Parathyroid adenoma (tissue), 2 donors: ENCODE data around the gene PPP6R1.

Experiments used
- H2AFZ ChIP-seq: fragments of 300-600 bp; sonication (generic); one replicate; pipeline ENCODE4 v1.7.0; 2017; ENCODE audit warnings: antibody characterized with exemption, mild to moderate bottlenecking
- H3K27ac ChIP-seq: fragments of 300-600 bp; sonication (generic); one replicate; pipeline ENCODE4 v1.7.0; 2017
- H3K27me3 ChIP-seq: fragments of 300-600 bp; sonication (generic); one replicate; pipeline ENCODE4 v1.7.0; 2017; ENCODE audit warnings: low read length; ENCODE audit not compliant: control insufficient read depth, insufficient read depth
- H3K36me3 ChIP-seq: fragments of 300-600 bp; sonication (generic); one replicate; pipeline ENCODE4 v1.7.0; 2017; ENCODE audit warnings: low read length; ENCODE audit not compliant: control insufficient read depth, insufficient read depth
- H3K4me1 ChIP-seq: fragments of 300-600 bp; sonication (generic); one replicate; pipeline ENCODE4 v1.7.0; 2017; ENCODE audit warnings: control low read depth
- H3K4me2 ChIP-seq: fragments of 300-600 bp; sonication (generic); one replicate; pipeline ENCODE4 v1.7.0; 2017; ENCODE audit warnings: low read length
- H3K4me3 ChIP-seq: fragments of 300-600 bp; sonication (generic); one replicate; pipeline ENCODE4 v1.7.0; 2017; ENCODE audit warnings: low read depth, low read length
- H3K79me2 ChIP-seq: fragments of 300-600 bp; sonication (generic); one replicate; pipeline ENCODE4 v1.7.0; 2017; ENCODE audit warnings: control low read depth
- H3K9ac ChIP-seq: fragments of 300-600 bp; sonication (generic); one replicate; pipeline ENCODE4 v1.7.0; 2017; ENCODE audit warnings: mild to moderate bottlenecking
- H3K9me3 ChIP-seq: fragments of 300-600 bp; sonication (generic); one replicate; pipeline ENCODE4 v1.7.0; 2017; ENCODE audit warnings: low read length; ENCODE audit not compliant: control insufficient read depth
- TF ChIP-seq, protein P1 (sequence below): fragments of 300-600 bp; sonication (generic); IDR thresholded peaks from one replicate; pipeline ENCODE4 v1.7.0; 2017; ENCODE audit warnings: antibody characterized with exemption, mild to moderate bottlenecking
- donor health status: primary hyperparathyroidism.

Gene PPP6R1

DNA sequence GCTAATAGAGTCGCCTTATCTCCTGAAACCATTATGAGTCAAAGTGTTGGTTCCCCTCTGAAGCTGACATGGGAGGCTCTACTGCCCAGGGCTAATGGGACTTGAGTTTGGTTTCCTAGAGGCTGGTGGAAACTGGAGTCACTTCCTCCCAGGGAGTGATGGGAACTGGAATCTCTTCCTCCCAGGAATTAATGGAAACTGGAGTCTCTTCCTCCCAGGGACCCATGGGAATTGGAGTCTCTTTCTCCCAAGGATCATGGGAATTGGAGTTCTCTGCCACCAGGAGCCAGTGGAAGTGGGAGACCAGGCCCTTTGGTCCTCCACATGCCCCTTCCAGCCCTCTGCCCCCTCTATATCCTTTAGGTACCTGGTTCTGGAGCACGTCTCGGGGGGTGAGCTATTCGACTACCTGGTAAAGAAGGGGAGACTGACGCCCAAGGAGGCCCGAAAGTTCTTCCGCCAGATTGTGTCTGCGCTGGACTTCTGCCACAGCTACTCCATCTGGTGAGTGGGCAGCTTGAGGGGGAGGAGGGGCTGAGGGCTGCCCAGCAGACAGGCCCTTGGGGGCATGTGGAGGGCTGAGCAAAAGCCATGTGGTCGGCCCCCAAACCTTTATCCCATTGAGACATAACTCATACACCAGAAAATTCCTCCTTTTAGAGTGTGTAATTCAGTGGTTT lies 30.4 kb upstream of the PPP6R1 start:
- H3K9ac ChIP-seq, result no peak overlapping the region
- H3K27ac ChIP-seq, result no peak overlapping the region

DNA sequence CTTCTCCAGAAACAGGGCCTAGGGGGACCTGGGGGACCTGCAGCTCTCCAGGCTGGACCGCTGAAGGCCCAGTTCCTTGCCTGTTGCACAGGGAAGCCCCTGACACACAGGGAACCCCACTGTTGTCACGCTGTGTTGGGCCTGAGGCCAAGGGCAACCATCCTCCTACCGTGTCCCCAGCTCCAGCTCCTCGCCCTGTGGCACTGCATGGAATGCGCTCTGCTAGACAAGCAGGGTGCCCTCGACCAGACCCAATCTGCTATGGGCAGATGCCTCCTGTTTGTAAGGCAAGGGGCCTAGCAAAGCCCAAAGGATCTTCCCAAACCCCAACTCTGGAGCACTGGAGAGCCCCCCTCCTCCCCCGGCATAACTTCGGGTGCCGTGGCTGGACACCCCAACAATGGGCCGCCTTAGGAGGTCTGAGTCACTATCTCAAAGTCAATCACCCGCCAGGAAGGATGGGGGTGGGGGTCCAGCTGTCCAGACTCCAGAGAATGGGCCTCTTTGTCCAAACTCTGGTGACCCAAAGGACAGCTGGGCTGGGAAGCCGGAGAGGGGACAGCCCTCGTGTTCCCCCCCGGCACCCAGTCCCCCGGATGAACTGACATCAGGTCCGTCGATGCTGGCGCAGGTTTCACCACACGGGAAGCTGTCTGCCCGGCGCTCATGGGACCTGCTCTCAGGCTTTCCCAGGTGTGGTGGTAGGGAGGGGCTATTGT lies 28.7 kb upstream of the PPP6R1 start:
- TF ChIP-seq, protein P1, sequence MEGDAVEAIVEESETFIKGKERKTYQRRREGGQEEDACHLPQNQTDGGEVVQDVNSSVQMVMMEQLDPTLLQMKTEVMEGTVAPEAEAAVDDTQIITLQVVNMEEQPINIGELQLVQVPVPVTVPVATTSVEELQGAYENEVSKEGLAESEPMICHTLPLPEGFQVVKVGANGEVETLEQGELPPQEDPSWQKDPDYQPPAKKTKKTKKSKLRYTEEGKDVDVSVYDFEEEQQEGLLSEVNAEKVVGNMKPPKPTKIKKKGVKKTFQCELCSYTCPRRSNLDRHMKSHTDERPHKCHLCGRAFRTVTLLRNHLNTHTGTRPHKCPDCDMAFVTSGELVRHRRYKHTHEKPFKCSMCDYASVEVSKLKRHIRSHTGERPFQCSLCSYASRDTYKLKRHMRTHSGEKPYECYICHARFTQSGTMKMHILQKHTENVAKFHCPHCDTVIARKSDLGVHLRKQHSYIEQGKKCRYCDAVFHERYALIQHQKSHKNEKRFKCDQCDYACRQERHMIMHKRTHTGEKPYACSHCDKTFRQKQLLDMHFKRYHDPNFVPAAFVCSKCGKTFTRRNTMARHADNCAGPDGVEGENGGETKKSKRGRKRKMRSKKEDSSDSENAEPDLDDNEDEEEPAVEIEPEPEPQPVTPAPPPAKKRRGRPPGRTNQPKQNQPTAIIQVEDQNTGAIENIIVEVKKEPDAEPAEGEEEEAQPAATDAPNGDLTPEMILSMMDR, result no peak
- Histone ChIP-seq H3K4me2 (no peak overlapping the region), H3K27ac (no peak overlapping the region), H2AFZ (no peak overlapping the region), H3K79me2 (no peaks in the 10 kb centered on the region), H3K27me3 (no peaks in the 10 kb centered on the region), H3K4me3 (no peak overlapping the region), H3K9ac (no peak overlapping the region), H3K36me3 (no peaks in the 10 kb centered on the region), H3K9me3 (no peaks in the 10 kb centered on the region), H3K4me1 (no peaks in the 10 kb centered on the region)

More for the DNA sequence above, 30.4 kb upstream of the PPP6R1 start:
- TF ChIP-seq, protein P1, result no peak
- H3K27me3 ChIP-seq, result no peaks in the 10 kb centered on the region
- no peak overlapping the region for H2AFZ ChIP-seq
- H3K4me3 ChIP-seq, result no peak overlapping the region
- no peaks in the 10 kb centered on the region for H3K36me3 ChIP-seq
- H3K4me1 ChIP-seq, result no peaks in the 10 kb centered on the region
- H3K4me2 ChIP-seq, result no peak overlapping the region
- no peaks in the 10 kb centered on the region for H3K79me2 ChIP-seq
- H3K9me3 ChIP-seq, result no peaks in the 10 kb centered on the region

DNA sequence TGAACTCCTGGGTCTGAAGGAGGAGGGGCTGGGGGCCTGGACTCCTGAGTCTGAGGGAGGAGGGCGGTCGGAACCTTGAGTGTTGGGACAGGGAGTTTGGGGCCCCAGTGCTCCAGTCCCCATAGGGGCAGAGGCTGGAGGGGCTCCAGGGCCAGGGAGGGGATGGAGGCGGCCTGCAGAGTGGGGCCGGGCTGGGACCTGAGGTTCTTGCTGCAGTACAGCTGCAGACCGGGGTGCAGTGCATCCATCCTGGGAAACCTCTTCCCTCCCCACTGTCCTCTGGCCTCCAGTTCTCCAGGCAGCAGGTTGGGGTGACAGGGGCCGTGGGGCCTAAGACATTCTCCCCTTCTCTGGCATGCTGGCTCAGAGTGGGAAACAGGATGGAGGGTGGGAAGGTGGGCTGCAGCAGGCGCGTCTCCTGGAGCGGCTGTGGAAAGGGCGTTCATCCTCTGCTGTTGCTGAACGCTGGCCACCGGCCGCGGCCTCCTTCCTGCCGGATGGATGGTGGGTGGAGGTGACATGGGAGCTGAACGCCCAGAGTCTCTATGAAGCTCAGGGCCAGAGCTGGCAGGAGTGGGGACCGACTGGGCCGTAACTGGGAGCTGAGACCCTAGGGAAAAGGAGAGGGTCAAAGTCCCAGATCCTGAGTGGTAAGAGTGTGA lies 26.5 kb upstream of the PPP6R1 start:
- peak overlapping the region; percentile 46 for H3K9ac ChIP-seq
- H3K4me3 ChIP-seq, result peak overlapping the region; percentile 43
- H3K36me3 ChIP-seq, result no peaks in the 10 kb centered on the region
- peak overlapping the region; percentile 63 for H2AFZ ChIP-seq
- peak overlapping the region; percentile 56 for H3K27ac ChIP-seq
- TF ChIP-seq, protein P1, result no peak
- peaks cover 11% of the 10 kb centered on the region for H3K4me1 ChIP-seq
- H3K27me3 ChIP-seq, result no peaks in the 10 kb centered on the region
- H3K9me3 ChIP-seq, result no peaks in the 10 kb centered on the region
- no peaks in the 10 kb centered on the region for H3K79me2 ChIP-seq
- H3K4me2 ChIP-seq, result peak overlapping the region; percentile 73

DNA sequence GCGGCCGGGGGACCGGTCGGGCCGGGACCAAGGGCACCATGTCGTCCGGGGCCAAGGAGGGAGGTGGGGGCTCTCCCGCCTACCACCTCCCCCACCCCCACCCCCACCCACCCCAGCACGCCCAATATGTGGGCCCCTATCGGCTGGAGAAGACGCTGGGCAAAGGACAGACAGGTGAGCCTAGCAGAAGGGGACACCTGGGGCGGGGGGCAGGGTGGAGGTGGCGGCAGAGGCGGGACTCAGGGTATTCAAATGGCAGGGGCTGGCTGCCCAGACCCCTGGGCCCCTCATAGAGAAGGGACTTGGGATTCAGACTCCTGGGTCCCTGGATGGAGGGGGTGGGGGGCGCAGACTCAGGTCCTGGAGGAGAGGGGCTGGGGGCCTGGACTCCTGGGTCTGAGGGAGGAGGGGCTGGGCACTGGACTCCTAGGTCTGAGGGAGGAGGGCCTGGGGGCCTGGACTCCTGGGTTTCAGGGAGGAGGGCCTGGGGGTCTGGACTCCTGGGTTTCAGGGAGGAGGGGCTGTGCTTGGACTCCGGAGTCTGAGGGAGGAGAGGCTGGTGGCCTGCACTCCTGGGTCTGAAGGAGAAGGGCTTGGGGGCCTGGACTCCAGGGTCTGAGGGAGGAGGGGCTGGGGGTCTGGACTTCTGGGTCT lies 25.7 kb upstream of the PPP6R1 start:
- Histone ChIP-seq H3K4me3 (peak overlapping the region; percentile 43), H3K79me2 (no peaks in the 10 kb centered on the region), H3K27ac (peak overlapping the region; percentile 56), H2AFZ (peak overlapping the region; percentile 63), H3K4me2 (peak overlapping the region; percentile 73), H3K9me3 (no peaks in the 10 kb centered on the region), H3K9ac (peak overlapping the region; percentile 46), H3K27me3 (no peaks in the 10 kb centered on the region), H3K4me1 (peaks cover 11% of the 10 kb centered on the region), H3K36me3 (no peaks in the 10 kb centered on the region)
- TF ChIP-seq, protein P1, result no peak
